Measurements from ENCODE around the gene IGFBP5.

DNA sequence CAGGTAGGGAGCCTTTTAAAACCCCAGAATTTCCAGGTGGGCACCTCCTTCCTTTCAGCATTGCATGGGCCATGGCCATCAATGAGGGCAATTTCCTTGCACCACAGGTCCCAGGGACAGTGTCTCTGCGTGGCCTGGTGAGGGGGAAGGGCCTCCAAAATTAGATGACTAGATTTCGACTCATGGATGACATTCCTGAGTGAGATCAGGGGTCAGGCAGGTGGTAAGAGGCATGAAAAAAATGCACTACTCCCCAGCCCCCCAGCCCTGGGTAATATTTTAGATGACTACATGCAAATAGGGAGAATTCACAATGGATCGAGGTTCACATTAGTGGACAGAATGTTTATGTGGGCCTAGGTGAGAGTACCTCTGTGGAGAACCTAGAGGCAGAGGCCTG is 19.0 kb upstream of the IGFBP5 start:
- TF ChIP-seq, protein P1, sequence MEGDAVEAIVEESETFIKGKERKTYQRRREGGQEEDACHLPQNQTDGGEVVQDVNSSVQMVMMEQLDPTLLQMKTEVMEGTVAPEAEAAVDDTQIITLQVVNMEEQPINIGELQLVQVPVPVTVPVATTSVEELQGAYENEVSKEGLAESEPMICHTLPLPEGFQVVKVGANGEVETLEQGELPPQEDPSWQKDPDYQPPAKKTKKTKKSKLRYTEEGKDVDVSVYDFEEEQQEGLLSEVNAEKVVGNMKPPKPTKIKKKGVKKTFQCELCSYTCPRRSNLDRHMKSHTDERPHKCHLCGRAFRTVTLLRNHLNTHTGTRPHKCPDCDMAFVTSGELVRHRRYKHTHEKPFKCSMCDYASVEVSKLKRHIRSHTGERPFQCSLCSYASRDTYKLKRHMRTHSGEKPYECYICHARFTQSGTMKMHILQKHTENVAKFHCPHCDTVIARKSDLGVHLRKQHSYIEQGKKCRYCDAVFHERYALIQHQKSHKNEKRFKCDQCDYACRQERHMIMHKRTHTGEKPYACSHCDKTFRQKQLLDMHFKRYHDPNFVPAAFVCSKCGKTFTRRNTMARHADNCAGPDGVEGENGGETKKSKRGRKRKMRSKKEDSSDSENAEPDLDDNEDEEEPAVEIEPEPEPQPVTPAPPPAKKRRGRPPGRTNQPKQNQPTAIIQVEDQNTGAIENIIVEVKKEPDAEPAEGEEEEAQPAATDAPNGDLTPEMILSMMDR (IDR thresholded peaks at IDR 0.05), result no peak
- TF ChIP-seq POLR2AphosphoS5 (IDR thresholded peaks at IDR 0.05), result no peak
- TF ChIP-seq POLR2A (IDR thresholded peaks at IDR 0.05), result no peak
- TF ChIP-seq EP300 (IDR thresholded peaks at IDR 0.05; ENCODE audit: low read depth), result no peak

Data from transverse colon (tissue), 4 donors.